Activated T-cell treated with anti-CD3 and anti-CD28 coated beads for 48 hours (primary cell): Measurements from ENCODE around the gene PRKCG.
"Not testable (repeated sequence)": the region's sequence is repeated elsewhere in the genome, so short reads cannot be mapped to it uniquely, and the experiment has no call there.

ENCODE experiments used
- DNase-seq: peaks from one replicate; pipeline ENCODE4 v3.0.0-alpha.2; 2020; ENCODE audit warnings: low read depth

Gene PRKCG

DNA sequence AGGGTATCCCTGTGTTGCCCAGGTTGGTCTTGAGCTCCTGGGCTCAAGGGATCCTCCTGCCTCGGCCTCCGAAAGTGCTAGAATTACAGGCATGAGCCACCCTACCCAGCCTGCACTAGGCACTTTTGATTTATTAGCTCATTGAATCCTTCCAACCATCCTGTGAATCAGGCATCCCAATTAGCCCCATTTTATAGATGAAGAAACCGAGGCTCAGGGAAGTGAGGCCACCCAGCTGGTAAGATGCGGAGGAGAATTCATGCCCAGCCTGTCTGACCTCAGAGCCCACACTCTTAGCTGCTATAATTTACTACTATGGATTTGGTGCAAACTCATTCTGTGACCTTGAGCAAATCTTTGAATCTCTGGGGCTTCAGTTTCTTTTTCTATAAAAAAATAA lies 62.9 kb downstream of the PRKCG start:
- no peak for DNase-seq

DNA sequence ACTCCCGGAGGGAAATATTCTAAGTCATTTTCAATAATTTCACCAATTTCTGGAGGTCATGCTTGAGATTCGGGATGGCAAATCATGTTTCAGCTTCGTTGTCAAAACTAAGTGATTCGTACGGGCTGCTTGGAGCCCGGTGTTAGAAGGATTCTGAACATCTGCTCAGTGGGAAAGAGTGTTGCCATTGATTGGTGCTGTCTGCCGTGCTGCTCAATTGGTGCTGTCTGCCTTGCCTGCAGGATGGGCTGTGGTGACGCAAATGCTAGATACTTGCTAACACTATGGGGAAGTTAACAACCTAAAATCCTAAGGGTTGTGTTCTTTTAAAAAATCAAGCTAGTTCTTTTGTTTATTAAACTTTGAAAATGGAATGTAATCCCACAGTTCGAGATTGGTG lies 63.4 kb downstream of the PRKCG start:
- no peak for DNase-seq

DNA sequence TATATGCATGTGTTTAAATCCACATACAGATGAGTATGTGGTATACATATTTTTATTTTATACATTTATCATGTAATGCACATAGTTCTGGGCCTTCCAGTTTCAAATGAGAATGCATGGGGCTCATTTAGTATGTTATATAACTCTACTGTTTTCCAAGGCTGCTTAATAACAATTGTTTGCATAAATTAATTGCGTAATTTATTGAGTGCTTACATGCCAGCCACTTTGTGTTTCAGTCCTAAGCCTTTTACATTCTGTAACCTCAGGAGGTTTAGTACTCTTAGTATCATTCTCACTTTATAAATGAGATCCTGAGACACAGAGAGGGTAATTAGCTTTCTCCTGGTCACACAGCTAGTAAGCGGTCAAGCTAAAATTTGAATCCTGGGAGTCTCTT lies 64.0 kb downstream of the PRKCG start:
- no peak for DNase-seq

DNA sequence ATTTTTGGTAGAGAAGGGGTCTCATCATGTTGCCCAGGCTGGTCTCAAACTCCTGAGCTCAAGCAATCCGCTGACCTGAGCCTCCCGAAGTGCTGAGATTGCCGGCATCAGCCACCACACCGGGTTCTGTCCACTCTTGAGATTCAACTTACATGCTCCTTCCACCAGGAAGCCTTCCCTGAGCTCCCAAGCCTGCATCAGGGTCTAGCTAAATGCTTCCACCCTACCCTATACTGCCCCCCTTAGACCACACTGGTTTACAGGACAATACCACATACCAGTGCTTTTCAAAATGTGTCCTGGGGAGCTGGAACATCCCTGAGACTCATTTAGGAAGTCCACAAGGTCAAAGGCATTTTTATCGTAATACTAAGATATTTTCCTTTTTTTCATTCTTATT lies 65.6 kb downstream of the PRKCG start:
- DNase-seq = no peak

DNA sequence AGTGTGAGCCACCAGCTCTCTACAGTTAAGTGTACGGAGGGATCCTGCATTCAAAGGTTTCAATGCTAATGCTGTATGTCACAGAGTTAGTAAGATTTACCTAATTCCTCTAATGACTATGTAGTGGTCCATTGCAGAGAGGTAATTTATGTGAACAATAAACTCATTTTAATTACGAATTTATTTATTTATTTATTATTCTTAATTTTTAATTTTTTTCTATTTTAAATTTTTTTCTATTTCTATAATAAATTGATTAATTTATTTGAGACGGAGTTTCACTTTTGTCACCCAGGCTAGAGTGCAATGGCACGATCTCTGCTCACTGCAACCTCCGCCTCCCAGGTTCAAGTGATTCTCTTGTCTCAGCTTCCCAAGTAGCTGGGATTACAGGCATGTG lies 66.6 kb downstream of the PRKCG start:
- DNase-seq = not testable (repeated sequence)

DNA sequence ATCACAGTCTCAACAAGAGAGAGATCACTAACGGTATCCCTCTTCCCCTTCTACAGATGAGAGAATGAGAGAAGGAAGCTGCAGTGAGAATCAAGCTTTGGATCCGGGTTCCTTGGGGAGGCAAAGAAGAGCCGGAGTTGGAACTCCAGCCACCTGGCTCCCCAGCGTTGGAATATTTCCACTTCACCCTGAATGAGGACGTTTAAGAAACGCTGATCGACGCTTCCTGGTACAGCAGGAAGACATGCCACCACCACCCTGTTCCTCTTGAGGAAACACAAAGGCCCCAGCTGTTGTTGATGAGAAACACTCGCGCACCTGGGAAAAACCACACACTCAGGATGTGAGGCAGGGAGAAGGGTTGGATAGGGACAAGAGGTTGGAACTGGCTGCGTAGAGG lies 69.4 kb downstream of the PRKCG start:
- no peak for DNase-seq

DNA sequence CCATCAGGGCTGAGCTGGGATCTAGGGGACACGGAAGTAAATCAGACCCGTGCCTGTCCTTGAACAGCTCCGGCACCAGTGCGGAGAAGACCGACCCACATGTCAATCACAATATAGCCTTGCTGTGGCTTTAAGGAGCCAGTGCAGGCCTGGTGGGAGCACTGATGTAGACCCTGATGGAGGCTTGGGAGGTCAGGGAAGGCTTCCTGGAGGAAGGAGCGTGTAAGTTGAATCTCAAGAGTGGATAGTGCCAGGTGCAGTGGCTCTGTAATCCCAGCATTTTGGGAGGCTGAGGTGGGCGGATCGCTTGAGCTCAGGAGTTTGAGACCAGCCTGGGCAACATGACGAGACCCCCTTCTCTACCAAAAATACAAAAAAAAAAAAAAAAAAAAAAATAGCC lies 70.0 kb downstream of the PRKCG start:
- DNase-seq = no peak

DNA sequence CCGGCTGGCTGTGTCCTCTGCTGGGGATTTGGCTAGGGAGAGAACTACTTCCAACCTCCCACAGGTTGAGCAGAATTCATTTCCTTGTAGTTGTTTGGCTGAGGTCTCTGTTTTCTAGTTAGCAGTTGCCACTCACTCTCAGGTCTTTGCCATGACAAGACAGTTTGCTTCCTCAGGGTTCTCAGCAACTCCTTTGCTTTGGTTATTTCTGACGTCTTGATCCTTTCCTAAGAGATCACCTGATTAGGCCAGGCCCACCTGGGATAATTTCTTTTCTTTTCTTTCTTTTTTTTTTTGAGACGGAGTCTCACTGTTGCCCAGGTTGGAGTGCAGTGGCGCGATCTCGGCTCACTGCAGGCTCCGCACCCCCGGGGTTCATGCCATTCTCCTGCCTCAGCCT lies 71.4 kb downstream of the PRKCG start:
- no peak for DNase-seq
